ENCODE measurements around the gene PTCD3.
A peak's percentile ranks its signal among the peaks of the same experiment; 100 is the strongest.

DNA sequence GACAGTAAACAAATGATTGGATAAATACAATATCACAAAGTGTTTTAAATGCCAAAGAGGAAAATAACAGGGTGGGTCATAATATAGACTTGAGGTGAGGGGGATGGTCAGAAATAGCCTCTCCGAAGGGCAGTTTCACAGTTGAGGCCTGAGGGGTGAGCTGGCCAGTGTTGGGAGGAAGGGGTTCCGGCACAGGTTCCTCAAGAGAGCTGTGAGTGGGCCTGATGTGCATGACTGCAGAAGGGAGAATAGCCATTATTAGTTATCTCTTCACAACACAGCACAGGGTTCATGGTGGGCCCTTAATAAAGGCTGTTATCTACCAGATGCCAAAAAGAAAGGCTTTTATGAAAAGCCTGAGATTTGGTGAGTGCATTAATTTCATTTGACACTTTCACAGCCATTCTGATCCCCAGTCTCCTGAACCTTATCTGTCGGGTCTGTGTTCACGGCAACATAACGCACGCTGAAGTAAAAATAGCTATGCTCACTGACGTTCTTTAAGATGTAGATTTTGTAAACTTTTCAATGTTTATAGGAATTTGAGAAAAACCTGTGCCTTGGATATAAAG is 39.9 kb upstream of the PTCD3 start:
- peak in 1 of 4 donors; percentile 4 for TF ChIP-seq POLR2AphosphoS5 (IDR thresholded peaks at IDR 0.05)
- no peak for TF ChIP-seq POLR2A (IDR thresholded peaks at IDR 0.05)
